ENCODE measurements around the gene PCDH17.

The PCDH17 gene

DNA sequence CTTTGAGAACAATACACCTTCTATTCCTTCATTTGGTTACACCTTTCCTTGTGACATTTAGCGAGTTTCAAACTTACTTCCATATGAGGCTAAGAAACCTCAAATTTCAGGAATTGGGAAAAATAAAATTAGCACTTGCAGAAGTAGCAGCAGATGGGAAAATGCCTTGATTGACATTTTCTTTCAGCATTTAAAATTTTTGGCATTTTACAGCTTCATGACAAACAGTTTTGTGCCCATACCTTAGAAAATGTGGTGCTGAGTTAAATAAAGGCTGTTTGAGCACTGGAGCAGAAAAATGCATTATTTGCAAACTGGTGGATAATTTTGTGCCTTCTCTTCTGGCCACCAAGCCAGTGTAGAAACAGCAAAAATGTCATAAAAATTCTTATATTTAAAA, 95.4 kb downstream of the PCDH17 start:
- DNase-seq (ENCODE audit: low spot score) (no peak), FAIRE-seq (no peak)

DNA sequence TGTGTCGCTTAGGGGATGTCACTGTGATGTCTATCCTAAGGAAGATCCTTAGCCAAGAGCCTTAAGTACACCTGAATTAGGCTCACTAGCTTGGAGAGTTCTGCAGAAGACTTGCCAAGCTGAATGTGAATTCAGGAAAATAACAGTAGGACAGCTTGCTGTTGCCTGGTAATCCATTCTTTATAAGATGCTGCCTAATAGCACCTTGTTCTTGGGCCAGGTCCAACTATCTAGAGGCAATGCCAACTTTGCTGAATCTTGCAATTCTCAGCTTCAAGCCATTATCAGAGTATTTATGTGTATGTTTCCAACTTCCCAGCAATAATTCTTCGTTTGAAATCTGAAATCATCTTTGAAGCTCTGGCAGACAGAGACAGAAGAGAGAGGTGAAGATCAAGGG, 102.8 kb downstream of the PCDH17 start:
- no peak for DNase-seq (ENCODE audit: low spot score)
- no peak for FAIRE-seq

DNA sequence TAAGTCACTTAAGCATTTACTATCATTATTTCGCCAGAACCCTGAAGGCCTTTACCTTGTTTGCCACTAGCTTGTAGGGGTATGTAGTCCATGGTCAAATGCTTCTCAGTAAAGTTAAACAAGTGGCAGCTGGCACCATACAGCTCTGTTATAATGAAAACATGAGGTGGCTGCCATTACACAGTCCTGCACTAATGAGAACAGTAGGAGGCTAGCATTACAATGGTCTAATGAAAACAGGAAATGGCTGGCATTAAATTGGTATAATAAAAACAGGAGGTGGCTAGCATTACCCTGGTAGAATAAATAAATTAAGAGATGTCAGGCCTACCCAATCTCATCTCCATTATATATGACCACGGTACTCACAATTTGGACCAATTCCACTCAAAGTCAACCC, 107.5 kb downstream of the PCDH17 start:
- DNase-seq (ENCODE audit: low spot score) (no peak), FAIRE-seq (no peak)

DNA sequence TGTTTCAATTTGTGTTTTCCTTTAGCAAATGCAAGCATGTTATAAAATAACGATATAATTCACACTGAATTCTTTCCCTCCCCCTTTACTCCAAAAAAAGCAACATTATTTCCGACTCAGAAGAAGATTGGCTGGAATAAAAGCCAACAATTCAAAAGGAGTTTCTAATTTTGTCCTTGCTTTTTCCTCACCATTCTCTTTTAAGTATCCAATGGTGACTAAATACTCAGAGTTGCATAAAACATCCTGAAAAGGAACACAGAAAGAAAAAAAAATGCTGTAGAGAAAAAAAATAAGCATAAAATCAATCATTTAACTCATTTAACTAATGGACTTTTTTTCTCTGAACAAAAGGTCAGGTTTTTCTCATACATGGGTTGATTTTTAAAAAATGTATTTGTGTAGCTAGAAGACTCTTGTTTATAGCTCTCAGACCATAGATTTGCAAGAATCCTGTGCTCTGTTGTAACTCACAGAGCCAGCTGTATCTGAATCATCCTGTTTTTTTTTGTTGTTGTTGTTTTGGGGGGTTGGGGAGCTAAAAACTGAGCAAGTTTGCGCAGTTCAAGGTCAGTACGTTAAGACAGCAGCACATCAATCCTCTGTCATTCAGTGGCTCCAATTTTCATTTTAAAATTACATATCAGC, 108.1 kb downstream of the PCDH17 start:
- DNase-seq (ENCODE audit: low spot score) (no peak), FAIRE-seq (no peak)

DNA sequence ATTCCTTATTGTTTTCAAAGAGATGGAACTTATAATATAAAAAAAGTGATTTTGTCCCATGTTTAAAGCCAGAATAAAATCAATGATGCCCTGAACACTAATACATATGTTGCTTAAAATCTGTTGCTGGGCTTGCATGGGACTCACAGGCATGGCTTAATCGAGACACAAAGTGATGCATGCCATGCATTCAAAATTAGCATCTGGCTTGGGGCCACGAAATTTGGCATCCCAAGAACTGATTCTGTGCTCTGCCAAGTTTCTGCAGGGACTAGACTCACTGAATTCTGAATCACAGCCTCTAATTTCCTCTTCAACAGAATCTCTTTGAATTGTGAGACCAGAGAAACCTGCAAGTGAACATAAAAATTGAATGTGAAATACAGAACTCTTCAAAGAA, 109.2 kb downstream of the PCDH17 start:
- FAIRE-seq, result no peak
- DNase-seq (ENCODE audit: low spot score), result no peak

DNA sequence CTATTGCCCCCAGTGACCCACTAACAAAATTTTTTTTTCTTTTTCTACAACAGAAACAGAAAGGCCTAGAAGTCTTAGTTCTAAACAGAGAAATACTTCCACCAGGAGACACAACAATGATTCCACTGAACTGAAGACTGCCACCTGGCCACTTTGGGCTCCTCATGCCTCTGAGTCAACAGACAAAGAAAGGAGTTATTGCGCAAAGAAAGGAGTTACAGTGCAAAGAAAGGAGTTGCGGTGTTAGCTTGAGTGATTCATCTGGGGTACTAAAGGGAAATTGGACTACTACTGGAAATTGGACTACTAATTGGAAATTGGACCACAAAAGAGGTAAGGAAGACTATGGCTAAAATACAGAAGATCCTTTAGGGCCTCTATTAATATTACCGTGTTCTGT, 116.6 kb downstream of the PCDH17 start:
- FAIRE-seq, result no peak
- no peak for DNase-seq (ENCODE audit: low spot score)

DNA sequence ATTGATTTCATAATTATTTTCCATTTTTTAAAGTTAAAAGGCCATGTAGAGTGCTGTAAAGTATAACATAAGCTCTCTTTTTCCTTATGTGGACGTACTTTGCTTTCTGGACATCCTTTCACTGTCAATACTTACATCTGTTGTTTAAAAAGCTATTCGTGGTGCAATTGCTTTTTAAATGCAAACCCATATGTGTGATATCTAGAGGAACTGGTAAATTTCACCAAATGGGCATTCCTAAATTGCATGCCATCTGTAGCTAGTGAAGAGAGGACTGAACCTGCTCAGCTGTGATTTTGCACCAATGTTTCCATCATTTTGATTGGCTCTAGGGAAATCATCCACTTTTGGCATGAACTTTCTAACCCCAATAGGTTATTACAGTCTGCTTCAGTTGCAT, 129.4 kb downstream of the PCDH17 start:
- FAIRE-seq (no peak), DNase-seq (ENCODE audit: low spot score) (no peak)

DNA sequence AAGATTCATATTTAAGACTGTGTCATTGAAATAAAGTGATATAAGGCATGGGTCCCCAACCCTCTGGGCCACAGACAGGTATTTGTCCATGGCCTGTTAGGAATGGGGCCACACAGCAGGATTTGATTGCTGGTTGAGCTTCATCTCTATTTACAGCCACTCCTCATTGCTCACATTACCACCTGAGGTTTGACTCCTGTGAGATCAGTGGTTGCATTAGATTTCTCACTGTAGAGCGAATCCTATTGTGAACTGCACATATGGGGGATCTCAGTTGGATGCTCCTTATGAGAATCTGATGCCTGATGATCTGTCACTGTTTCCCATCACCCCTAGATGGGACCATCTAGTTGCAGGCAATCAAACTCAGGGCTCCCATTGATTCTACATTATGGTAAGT, 132.1 kb downstream of the PCDH17 start:
- no peak for DNase-seq (ENCODE audit: low spot score)
- no peak for FAIRE-seq
